Measurements from ENCODE around the gene LRSAM1. TPM values are rescaled to one million over a fixed set of nuclear protein-coding genes. Genes with fewer than 3 reads are reported as not detected.

Gene LRSAM1
- polyA plus RNA-seq = 17.5 TPM
- long read RNA-seq, donor 1 = 0 reads
- long read RNA-seq, donor 2 = 0 reads
- long read RNA-seq, donor 3 = 0 reads
- long read RNA-seq, donor 4 = 0 reads
- long read RNA-seq, donor 5, partial matches to known transcripts = 0 of 1 reads
- long read RNA-seq, donor 5, other reads (novel, unspliced or antisense) = 0 of 1 reads
- long read RNA-seq, donor 6, partial matches to known transcripts = 0 of 1 reads
- long read RNA-seq, donor 6, other reads (novel, unspliced or antisense) = 0 of 1 reads
- long read RNA-seq, donor 7, partial matches to known transcripts = 0 of 2 reads
- long read RNA-seq, donor 7, other reads (novel, unspliced or antisense) = 0 of 2 reads
- long read RNA-seq, donor 8 = 0 reads
- long read RNA-seq, donor 9, partial matches to known transcripts = 0 of 1 reads
- long read RNA-seq, donor 9, other reads (novel, unspliced or antisense) = 0 of 1 reads
- long read RNA-seq, donor 10, partial matches to known transcripts = 0 of 2 reads
- long read RNA-seq, donor 10, other reads (novel, unspliced or antisense) = 0 of 2 reads
- long read RNA-seq, donor 11 = 0 reads

DNA sequence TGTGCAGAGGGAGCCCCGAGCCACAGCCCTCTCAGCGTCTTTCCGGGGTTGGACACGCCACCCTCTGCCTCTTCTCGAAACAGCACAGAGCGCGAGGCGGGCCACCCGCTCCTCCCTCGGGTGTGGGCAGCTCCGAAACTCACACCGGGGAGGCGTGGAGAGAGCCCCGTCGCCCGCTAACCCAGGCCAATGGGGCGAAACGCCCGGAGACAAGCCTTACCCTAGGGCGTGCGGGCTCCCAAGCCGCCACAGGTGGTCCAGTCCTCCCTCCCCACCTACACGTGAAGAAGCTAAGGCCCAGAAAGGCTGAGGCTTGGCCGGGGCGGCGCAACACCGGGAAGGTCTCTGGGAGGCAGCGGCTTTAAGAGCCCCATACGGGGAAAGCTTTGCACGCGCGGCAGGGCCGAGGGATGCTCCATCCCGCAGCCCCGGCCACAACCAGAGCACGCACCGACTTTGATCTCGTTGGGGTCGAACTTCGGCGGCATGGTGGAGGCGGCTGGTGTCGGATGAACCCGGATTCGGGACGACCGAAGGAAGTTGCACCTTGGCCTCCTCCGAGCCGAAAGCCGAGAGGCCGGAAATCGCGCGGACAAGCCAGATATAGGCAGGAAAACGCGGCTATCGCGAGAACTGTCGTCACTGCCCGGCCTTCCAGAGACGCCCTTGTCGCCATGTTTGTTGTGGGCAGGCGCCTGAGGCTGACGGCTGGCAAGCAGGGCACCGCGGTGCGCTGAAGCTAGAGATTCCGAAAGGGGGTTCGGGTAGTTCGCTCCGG is at the start of gene LRSAM1, which contains the start of gene RPL12:
Gene LRSAM1, plus strand, starts transcription at position 681 of the 778 bp plus-strand sequence. CDS start 3,018 bp downstream, outside the sequence.
Gene RPL12, minus strand, starts transcription at position 577 of the 778 bp plus-strand sequence. Its CDS starts 89 bp downstream, at position 488.
- H3K27me3 ChIP-seq (ENCODE audit: control insufficient read depth, insufficient read depth, low read length) = no peaks in the 10 kb centered on the region
- peaks cover 2% of the 10 kb centered on the region for H3K9me3 ChIP-seq (ENCODE audit: control insufficient read depth, low read depth, low read length)
- peaks cover 47% of the 10 kb centered on the region for H3K36me3 ChIP-seq (ENCODE audit: control insufficient read depth, insufficient read depth, low read length)
- peak; percentile 96 for DNase-seq
- H3K27ac ChIP-seq (ENCODE audit: low read length) = peak within 1 kb of the TSS; percentile 94
- H3K4me3 ChIP-seq (ENCODE audit: low read length) = peak within 1 kb of the TSS; percentile 80
- peaks cover 15% of the 10 kb centered on the region for H3K4me1 ChIP-seq (ENCODE audit: control insufficient read depth, insufficient read depth, low read length)
- WGBS (ENCODE audit: insufficient coverage, low lambda C conversion rate) = no CpG with 5 or more reads among the region's 71 CpGs

DNA sequence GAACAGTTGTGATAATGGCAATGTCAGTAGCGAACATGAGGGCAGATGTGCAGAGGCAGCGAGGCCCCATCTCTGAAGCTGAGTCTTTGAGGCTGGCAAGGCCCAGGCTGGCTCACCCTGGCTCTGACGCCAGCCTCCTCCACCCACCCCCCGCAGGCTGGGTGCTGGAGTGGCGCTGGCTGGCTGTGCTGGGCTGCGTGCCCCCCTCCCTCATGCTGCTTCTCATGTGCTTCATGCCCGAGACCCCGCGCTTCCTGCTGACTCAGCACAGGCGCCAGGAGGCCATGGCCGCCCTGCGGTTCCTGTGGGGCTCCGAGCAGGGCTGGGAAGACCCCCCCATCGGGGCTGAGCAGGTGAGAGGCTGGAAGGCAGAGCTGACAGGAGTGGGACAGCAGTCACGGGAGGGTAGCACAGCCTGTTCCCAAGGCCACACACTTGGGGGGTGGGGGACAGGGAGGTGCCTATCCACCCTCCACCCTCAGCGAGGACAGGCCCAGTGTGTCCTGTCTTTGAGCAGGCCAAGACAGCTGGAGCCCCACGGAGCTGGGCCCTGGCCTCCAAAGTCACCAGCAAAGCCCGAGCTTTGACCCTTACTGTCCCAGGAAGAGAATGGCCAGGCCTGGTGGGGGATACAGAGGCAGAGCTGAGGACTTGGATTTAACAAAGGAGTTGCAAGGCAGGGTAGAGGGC is 48.8 kb upstream of the LRSAM1 start:
- no CpG with 5 or more reads among the region's 18 CpGs for WGBS (ENCODE audit: insufficient coverage, low lambda C conversion rate)
- H3K27ac ChIP-seq (ENCODE audit: low read length) = no peak overlapping the region
- no peak for DNase-seq

DNA sequence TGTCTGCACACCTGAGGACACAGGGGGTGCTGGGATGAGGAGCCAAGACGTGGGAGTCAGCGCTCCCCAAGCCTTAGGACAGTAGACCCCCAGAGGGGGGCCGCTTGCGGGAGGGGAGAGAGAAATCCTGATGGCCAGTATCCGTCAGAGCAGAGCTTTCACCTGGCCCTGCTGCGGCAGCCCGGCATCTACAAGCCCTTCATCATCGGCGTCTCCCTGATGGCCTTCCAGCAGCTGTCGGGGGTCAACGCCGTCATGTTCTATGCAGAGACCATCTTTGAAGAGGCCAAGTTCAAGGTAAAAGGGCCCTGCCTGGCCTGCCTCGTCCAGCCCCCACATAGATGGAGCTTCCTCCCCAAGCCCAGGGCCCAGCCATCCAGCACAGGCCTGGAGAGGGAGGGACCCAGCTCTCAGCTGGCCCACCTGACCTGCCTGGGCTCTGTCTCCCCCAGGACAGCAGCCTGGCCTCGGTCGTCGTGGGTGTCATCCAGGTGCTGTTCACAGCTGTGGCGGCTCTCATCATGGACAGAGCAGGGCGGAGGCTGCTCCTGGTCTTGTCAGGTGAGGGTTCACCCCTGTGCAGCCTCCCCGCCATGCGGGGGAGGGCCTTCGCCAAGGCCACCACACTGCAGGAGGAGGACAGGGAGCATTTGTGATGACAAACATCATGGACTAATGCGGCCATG is 47.7 kb upstream of the LRSAM1 start:
- WGBS (ENCODE audit: insufficient coverage, low lambda C conversion rate) = no CpG with 5 or more reads among the region's 22 CpGs
- no peak for DNase-seq
- H3K27ac ChIP-seq (ENCODE audit: low read length) = no peak overlapping the region
- H3K4me1 ChIP-seq (ENCODE audit: control insufficient read depth, insufficient read depth, low read length) = peaks cover 9% of the 10 kb centered on the region
- H3K36me3 ChIP-seq (ENCODE audit: control insufficient read depth, insufficient read depth, low read length) = peaks cover 80% of the 10 kb centered on the region
- no peaks in the 10 kb centered on the region for H3K9me3 ChIP-seq (ENCODE audit: control insufficient read depth, low read depth, low read length)
- no peak overlapping the region for H3K4me3 ChIP-seq (ENCODE audit: low read length)
- no peaks in the 10 kb centered on the region for H3K27me3 ChIP-seq (ENCODE audit: control insufficient read depth, insufficient read depth, low read length)

More for the DNA sequence above, 48.8 kb upstream of the LRSAM1 start:
- no peak overlapping the region for H3K4me3 ChIP-seq (ENCODE audit: low read length)
- peaks cover 75% of the 10 kb centered on the region for H3K36me3 ChIP-seq (ENCODE audit: control insufficient read depth, insufficient read depth, low read length)
- no peaks in the 10 kb centered on the region for H3K27me3 ChIP-seq (ENCODE audit: control insufficient read depth, insufficient read depth, low read length)
- no peaks in the 10 kb centered on the region for H3K9me3 ChIP-seq (ENCODE audit: control insufficient read depth, low read depth, low read length)
- H3K4me1 ChIP-seq (ENCODE audit: control insufficient read depth, insufficient read depth, low read length) = peaks cover 11% of the 10 kb centered on the region

DNA sequence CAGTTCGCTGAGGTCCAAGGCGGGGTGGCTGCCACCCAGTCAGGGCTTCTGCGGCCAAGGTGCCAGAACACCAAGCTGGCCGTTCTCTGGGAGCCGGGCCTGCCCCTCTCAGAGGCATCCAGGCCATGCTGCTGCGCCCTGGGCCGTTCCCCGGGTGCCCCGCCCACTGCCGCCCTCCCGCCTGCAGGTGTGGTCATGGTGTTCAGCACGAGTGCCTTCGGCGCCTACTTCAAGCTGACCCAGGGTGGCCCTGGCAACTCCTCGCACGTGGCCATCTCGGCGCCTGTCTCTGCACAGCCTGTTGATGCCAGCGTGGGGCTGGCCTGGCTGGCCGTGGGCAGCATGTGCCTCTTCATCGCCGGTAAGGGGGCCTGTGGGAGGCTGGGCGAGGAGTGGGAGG is 46.7 kb upstream of the LRSAM1 start:
- H3K27me3 ChIP-seq (ENCODE audit: control insufficient read depth, insufficient read depth, low read length) = no peaks in the 10 kb centered on the region
- no peaks in the 10 kb centered on the region for H3K9me3 ChIP-seq (ENCODE audit: control insufficient read depth, low read depth, low read length)
- peaks cover 80% of the 10 kb centered on the region for H3K36me3 ChIP-seq (ENCODE audit: control insufficient read depth, insufficient read depth, low read length)
- no CpG with 5 or more reads among the region's 23 CpGs for WGBS (ENCODE audit: insufficient coverage, low lambda C conversion rate)
- H3K4me1 ChIP-seq (ENCODE audit: control insufficient read depth, insufficient read depth, low read length) = peaks cover 4% of the 10 kb centered on the region
- H3K4me3 ChIP-seq (ENCODE audit: low read length) = no peak overlapping the region
- DNase-seq = no peak
- no peak overlapping the region for H3K27ac ChIP-seq (ENCODE audit: low read length)

DNA sequence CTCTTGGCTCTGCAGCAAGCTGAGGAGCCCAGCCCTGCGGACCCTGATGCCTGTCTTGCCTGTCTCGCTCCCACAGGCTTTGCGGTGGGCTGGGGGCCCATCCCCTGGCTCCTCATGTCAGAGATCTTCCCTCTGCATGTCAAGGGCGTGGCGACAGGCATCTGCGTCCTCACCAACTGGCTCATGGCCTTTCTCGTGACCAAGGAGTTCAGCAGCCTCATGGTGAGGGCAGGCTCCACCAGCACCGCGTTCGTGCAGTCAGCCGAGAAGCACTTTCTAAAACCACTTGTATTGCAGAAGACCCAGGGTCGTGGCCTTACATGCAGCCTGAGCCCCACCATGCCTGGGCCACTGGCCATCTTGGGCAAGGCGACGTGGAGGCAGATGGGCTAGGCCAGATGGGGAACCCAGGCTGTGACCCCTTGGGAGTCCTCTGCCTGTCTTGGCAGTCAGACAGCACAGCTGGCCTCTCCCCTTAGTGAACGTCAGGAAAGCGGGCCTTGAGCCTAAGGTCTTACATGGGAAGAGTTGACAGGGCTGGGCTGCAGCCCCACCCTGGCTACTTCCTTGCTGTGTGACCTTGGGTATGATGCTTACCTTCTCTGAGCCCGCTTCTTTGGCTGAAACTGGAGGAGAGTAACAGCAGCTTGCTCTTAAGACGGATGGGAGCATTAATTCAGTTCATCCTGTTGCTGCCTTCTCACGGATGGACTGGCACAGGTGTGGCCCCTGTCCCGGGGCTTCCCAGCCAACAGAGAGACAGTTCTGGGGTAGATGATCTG is 45.8 kb upstream of the LRSAM1 start:
- no CpG with 5 or more reads among the region's 20 CpGs for WGBS (ENCODE audit: insufficient coverage, low lambda C conversion rate)
- H3K9me3 ChIP-seq (ENCODE audit: control insufficient read depth, low read depth, low read length) = no peaks in the 10 kb centered on the region
- H3K4me1 ChIP-seq (ENCODE audit: control insufficient read depth, insufficient read depth, low read length) = no peaks in the 10 kb centered on the region
- no peak for DNase-seq
- H3K36me3 ChIP-seq (ENCODE audit: control insufficient read depth, insufficient read depth, low read length) = peaks cover 72% of the 10 kb centered on the region
- H3K4me3 ChIP-seq (ENCODE audit: low read length) = no peak overlapping the region
- H3K27ac ChIP-seq (ENCODE audit: low read length) = no peak overlapping the region
- H3K27me3 ChIP-seq (ENCODE audit: control insufficient read depth, insufficient read depth, low read length) = no peaks in the 10 kb centered on the region

DNA sequence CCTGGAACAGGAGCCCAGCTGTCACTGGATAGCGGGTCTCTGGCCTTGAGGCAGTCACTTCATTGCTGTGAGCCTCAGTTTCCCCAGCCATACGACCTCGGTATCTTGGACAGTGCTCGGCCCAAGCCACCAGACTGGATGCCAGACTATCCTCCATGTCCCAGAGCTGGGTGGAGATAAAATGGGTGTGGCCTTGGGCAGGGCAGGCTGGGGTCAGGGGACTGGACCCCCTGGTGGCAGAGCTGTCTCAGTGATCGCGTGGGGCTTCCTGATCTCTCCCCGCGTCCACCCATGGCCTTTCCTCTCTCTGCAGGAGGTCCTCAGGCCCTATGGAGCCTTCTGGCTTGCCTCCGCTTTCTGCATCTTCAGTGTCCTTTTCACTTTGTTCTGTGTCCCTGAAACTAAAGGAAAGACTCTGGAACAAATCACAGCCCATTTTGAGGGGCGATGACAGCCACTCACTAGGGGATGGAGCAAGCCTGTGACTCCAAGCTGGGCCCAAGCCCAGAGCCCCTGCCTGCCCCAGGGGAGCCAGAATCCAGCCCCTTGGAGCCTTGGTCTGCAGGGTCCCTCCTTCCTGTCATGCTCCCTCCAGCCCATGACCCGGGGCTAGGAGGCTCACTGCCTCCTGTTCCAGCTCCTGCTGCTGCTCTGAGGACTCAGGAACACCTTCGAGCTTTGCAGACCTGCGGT is 44.4 kb upstream of the LRSAM1 start:
- WGBS (ENCODE audit: insufficient coverage, low lambda C conversion rate) = no CpG with 5 or more reads among the region's 13 CpGs
- no peak overlapping the region for H3K27ac ChIP-seq (ENCODE audit: low read length)
- no peaks in the 10 kb centered on the region for H3K4me1 ChIP-seq (ENCODE audit: control insufficient read depth, insufficient read depth, low read length)
- no peak overlapping the region for H3K4me3 ChIP-seq (ENCODE audit: low read length)
- H3K9me3 ChIP-seq (ENCODE audit: control insufficient read depth, low read depth, low read length) = no peaks in the 10 kb centered on the region
- H3K27me3 ChIP-seq (ENCODE audit: control insufficient read depth, insufficient read depth, low read length) = no peaks in the 10 kb centered on the region
- peaks cover 62% of the 10 kb centered on the region for H3K36me3 ChIP-seq (ENCODE audit: control insufficient read depth, insufficient read depth, low read length)
- DNase-seq = no peak

DNA sequence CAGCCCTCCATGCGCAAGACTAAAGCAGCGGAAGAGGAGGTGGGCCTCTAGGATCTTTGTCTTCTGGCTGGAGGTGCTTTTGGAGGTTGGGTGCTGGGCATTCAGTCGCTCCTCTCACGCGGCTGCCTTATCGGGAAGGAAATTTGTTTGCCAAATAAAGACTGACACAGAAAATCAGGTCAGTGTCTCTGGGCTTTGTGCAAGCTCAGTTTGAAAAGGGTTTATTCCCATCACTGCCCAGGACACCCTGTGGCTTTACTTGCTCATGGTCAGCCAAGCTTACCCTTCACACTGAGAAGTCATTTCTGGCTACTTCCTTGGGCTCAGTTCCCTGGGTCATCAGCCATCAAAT is 43.8 kb upstream of the LRSAM1 start:
- no CpG with 5 or more reads among the region's 6 CpGs for WGBS (ENCODE audit: insufficient coverage, low lambda C conversion rate)
- no peak overlapping the region for H3K4me3 ChIP-seq (ENCODE audit: low read length)
- peaks cover 61% of the 10 kb centered on the region for H3K36me3 ChIP-seq (ENCODE audit: control insufficient read depth, insufficient read depth, low read length)
- no peaks in the 10 kb centered on the region for H3K9me3 ChIP-seq (ENCODE audit: control insufficient read depth, low read depth, low read length)
- peaks cover 4% of the 10 kb centered on the region for H3K4me1 ChIP-seq (ENCODE audit: control insufficient read depth, insufficient read depth, low read length)
- no peak for DNase-seq
- no peaks in the 10 kb centered on the region for H3K27me3 ChIP-seq (ENCODE audit: control insufficient read depth, insufficient read depth, low read length)
- no peak overlapping the region for H3K27ac ChIP-seq (ENCODE audit: low read length)

DNA sequence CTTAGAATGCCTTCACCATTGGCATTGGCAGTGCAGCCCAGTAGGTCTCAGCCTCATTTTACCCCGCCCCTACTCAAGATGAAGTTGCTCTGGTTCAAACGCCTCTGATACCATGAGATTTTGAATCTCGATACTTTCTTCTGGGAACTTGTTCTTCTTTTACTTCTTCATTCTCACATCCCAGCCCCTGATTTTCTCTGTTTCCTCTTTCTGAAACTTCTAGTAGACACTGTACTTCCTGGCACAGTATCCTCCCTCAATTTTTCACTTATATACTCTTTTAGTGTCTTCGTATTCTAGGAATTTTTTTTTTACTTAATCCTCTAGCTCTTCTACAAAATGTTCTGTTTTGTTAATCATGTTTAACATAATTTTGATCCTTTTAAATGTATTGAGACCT is 40.2 kb upstream of the LRSAM1 start:
- DNase-seq = no peak
- Histone ChIP-seq H3K4me1 (ENCODE audit: control insufficient read depth, insufficient read depth, low read length) (peaks cover 21% of the 10 kb centered on the region), H3K27me3 (ENCODE audit: control insufficient read depth, insufficient read depth, low read length) (no peaks in the 10 kb centered on the region), H3K36me3 (ENCODE audit: control insufficient read depth, insufficient read depth, low read length) (peaks cover 28% of the 10 kb centered on the region), H3K9me3 (ENCODE audit: control insufficient read depth, low read depth, low read length) (no peaks in the 10 kb centered on the region), H3K4me3 (ENCODE audit: low read length) (no peak overlapping the region), H3K27ac (ENCODE audit: low read length) (peak overlapping the region; percentile 85)
- WGBS (ENCODE audit: insufficient coverage, low lambda C conversion rate) = 89% methylated on average over 3 of the region's 4 CpGs

DNA sequence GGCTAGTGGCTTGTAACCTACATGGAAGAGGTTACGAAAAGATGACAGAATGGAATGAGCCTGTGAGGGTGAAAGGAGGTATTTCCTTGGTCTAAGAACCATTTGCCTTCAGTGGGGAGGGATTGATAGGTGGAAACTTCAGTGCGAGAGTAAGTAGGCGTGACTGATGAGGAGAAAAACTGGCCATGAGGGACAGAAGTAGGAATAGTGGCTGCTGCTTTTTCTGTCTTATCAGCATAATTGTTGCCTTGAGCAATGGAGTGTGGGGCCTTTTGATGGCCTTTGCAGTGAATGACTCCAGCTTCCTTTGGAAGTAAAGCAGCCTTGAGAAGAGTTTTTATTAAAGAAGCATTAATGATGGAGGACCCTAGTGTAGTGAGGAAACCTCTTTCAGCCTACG is 36.2 kb upstream of the LRSAM1 start:
- Histone ChIP-seq H3K4me1 (ENCODE audit: control insufficient read depth, insufficient read depth, low read length) (peaks cover 46% of the 10 kb centered on the region), H3K9me3 (ENCODE audit: control insufficient read depth, low read depth, low read length) (no peaks in the 10 kb centered on the region), H3K36me3 (ENCODE audit: control insufficient read depth, insufficient read depth, low read length) (peaks cover 18% of the 10 kb centered on the region), H3K27ac (ENCODE audit: low read length) (peak overlapping the region; percentile 32), H3K27me3 (ENCODE audit: control insufficient read depth, insufficient read depth, low read length) (no peaks in the 10 kb centered on the region), H3K4me3 (ENCODE audit: low read length) (no peak overlapping the region)
- WGBS (ENCODE audit: insufficient coverage, low lambda C conversion rate) = 78% methylated on average over 1 of the region's 4 CpGs
- DNase-seq = no peak
